GM21526 (cell line): Measurements from ENCODE around the gene PRKACA.

ENCODE experiments used
- ATAC-seq: cut with Tn5 transposase; IDR thresholded peaks from one replicate; pipeline ENCODE4 v1.9.1; 2021; ENCODE audit warnings: moderate library complexity; ENCODE audit not compliant: unreplicated experiment, low FRiP score

The PRKACA gene

DNA sequence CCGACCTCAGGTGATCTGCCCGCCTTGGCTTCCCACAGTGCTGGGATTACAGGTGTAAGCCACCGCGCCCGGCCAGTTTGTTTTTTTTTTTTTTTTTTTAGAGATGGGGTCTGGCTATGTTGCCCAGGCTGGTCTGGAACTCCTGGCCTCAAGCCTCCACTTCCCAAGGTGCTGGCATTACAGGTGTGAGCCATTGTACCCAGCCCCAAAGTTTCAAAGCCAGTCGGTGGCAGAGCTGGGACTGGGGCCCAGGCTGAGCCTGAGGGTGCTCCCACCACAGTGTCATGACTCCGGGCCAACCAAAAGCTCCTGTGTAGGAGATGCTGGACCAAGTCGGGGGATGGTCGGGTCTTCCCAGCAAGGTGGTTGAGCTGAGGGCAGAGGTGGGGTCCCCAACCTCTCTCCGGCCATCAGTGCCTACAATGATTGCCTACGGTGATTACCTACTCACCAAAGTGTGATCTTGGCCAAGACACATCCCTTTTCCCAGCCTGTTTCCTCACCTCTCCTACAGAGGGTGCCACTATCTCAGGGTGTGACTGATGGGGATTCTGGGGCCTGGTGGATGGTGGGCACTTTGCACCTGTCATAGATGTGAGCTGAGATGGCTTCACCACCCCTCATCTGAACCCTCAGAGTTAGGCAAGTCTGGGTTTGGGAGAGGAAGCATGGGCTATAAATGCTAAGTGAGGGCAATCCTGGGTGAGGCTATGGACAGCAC, 21.1 kb downstream of the PRKACA start:
- ATAC-seq = no peak

DNA sequence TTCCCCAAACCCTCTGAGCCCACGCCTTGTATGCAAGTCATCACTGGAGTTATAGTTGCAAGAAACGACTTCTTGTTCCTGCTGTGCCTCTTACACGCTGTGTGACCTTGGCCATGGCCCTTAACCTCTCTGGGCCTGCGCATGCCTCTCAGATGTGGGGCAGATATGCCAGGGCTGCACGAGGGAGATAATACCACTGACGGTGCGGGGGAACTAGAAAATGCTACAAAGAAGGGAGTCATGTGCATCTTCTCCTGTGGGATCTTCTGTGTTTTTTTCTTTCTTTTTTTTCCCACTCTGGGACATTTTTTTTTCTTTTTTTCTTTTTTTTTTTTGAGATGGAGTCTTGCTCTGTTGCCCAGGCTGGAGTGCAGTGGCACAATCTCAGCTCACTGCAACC, 22.7 kb downstream of the PRKACA start:
- no peak for ATAC-seq

DNA sequence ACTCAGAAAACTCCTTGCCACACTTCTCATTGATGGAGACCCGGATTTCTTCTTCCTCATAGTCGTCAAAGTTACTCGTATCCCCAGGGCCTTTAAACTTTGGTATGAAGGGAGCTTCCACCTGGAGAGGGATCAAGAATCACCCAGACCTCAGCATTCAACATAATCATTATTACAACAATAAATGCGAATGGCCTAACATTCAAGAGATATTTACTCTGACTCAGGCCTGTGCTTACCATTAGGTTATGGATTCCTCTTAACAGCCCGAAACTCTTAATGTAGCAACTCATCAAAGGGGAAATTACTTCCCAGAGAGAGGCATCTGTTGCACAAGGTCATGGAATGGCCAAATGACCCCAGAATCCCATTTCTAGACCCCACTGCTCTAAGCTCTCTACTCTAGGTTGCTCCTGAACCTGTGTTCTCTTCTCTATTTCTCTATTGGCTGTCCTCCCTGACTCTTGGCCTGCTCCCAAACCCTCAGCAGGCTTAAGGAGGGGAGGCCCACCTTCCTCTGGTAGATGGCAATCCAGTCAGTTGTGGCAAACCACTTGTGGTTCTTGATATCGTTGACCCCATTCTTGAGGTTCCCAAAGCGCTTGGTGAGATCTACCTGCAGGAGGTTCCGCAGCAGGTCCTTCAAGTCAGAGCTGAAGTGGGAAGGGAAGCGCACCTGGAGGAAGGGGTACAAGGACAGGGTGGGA, 24.3 kb downstream of the PRKACA start:
- no peak for ATAC-seq

DNA sequence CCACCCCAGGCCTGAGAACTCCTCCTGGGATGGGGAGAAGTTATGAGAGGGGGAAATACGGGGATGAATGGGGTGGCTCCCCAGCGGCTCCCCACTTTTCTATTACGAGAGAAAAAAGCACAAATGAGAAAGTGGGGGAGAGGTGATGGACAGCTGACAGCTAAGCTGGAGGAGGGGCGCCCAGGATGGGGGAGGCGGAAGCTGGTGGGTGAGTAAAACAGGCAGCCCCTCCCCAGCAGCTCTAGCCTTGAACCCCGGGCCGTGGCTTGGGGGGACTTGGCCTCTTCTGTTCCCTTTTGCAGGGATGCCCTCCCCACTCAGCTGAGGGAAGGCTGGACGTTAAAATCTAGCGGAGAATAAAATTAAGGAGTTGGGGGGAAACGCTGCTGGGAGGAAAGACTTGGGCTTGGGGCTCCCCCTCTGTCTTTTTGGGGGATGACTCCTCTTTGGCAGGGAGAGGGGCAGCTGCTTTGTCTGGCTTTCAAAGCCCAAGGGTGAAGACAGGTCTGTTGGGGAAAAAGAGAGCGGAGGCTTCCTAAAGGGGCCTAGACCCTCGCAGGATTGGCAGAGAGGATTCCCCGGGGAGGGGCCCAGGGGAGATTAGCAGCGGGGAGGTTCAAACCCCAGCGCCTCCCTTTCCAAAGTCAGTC, 25.6 kb downstream of the PRKACA start:
- ATAC-seq = peak; percentile 9

DNA sequence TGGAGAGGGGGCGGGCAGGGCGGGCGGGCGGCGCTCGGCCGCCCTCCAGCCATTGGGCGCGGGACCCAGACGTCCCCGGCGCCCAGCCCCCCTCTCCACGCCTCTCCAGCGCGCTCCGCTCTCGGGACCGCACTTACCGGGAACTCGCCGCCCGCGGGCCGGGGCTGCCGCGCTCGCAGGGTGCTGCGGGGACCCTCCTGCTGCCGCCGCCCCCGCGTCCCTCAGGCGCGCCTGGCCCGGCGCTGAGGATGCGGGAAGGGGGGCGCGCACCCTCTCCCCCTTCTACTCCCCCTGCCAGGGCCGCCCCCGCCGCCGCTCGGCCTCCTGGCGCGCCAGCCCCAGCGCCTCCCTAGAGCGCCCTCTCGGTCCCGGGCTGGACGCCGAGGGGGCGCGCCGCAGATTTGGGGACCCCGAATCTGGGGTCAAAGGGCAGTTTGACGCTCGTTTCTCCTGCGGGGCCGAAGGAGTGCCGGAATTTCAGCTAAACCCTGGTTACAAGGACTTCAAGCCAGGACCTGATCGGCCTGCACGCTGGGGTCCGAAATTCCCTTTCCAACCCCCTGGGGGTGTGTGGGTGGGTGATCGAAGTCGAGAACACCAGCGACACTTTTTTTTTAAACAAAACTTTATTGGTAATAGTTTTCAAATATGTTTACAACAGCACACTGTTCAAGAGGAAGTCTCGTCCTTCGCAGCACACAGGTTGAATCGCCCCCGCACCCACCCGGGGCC, 26.3 kb downstream of the PRKACA start:
- ATAC-seq = peak; percentile 37

DNA sequence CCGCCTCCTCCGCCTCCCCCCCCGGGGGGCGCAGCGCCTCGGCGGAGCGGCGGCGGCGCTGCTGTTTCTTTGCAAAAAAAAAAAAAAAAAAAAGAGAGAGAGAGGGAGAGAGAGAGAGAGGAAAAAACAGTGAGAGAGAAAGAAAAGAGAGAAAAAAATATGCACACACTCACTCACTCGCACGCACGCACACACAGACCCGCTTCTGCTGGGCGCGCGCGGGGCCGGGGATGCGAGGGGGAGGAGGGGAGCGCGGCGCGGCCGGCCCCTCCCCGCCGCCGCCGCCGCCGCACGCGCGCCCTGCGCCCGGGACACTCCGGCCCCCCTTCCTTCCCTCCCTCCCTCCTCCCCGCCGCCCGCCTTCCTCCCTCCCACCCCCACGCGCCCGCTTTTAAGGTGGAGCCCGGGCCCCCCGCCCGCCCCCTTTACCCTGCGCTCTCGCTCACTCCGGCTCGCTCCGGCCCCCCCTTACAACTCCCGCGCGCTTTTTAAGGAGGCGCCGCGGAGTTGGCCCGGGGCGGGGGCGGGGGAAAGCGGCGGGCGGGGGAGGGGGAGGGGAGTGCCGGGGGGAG, 27.0 kb downstream of the PRKACA start, which contains the start of gene SAMD1:
Gene SAMD1 (minus strand): TSS at position 243 of the 572 bp plus-strand sequence.
- peak; percentile 20 for ATAC-seq

DNA sequence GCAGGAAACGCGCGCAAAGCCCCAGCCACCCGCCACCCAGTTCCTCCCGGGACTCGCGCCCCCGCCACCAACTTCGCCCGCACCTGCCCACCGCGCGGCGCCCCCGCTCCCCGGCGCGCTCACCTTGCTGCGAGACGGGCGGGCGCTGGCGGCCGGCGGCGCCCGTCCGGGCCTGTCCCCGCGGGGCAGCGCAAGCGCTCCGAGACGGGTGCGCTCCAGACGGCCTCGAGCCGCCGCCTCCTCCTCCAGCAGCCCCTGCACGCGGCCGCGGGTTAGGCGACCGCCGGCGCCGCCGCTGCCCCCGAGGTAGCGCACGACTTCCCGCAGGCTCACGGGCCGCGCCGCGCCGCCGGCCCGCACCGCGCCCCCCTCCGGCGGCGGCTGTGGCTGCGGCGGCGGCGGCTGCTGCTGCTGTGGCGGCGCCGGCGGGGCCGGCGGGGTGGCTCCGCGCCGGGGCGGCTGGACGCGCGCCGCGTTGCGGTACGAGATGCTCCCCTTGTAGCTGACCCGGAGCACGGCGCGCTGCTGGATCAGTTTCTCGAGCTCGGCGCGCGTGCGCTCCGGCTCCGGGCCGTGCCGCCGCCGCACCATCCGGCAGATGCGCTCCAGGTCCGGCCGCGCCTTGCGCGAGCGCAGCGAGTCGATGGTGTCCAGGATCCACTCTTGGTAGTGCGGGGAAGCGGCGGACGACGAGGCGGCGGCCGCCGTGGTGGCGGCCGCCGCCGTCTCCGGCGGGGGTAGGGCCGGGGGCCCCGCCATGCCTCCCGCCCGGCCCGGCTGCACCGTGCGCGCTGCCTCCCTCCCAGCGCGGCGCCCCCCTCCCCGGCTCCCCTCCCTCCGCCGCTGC, 27.7 kb downstream of the PRKACA start:
- ATAC-seq = no peak

DNA sequence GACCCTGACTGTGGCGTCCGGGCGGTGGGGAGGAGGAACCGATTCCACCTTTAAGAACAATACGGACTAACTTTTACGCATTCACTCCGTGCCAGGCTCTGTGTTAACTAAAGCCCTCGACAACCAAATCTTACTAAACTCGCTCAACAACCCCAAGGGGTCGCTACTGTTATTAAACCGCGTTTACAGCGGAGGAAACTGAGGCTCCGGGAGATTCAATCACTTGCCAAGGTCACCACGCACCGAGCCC, 28.2 kb downstream of the PRKACA start:
- ATAC-seq = no peak

DNA sequence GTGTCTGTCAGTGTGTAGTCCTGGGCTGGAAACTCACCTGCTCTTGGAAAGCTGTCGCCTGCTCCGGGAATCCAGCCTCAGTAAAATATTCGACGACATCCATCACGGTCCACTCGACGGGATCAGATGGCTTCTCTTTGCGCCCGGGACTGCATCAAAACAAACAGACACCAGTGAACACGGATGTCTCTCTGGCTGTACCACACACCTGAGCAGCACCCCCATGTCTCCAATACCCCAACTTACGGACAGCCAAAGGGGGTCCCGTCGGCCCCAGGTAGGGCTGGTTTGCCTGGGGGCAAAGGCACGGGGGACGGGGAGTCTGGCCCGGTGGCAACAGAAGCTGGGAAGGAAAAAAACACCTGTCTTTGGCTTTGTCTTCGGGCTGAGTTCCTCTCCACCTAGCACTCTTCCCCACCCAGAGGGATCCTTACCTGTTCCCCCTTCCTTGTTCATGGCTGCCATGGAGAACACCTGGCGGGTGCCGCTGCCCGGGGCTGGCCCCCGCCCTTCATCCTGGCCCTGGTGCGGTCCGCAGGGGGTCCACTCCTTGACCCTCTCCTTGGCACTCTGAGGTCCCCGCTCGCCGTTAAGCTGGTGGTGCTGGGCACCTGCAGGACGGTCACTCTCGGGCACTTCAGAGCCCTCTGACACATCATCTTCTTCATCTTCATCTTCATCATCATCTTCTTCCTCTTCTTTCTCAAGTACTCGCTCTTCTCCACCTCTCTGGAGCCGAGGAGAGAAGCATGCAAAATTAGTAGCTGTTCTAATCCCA, 28.7 kb downstream of the PRKACA start:
- ATAC-seq = no peak

DNA sequence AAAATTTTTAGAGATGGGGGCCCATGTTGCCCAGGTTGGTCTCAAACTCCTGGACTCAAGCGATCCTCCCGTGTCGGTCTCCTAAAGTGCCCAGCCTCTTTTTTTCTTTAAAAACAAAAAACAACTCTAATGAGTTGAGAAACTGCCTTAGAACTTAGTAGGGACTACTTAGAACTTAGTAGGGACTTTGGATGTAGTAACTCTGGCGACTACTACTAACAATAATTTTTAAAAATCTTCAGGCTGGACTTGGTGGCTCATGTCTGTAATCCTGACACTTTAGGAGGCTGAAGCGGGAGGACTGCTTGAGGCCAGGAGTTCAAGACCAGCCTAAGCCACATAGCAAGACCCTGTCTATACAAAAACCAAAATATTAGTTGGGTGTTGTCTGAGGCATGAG, 31.5 kb downstream of the PRKACA start:
- no peak for ATAC-seq

DNA sequence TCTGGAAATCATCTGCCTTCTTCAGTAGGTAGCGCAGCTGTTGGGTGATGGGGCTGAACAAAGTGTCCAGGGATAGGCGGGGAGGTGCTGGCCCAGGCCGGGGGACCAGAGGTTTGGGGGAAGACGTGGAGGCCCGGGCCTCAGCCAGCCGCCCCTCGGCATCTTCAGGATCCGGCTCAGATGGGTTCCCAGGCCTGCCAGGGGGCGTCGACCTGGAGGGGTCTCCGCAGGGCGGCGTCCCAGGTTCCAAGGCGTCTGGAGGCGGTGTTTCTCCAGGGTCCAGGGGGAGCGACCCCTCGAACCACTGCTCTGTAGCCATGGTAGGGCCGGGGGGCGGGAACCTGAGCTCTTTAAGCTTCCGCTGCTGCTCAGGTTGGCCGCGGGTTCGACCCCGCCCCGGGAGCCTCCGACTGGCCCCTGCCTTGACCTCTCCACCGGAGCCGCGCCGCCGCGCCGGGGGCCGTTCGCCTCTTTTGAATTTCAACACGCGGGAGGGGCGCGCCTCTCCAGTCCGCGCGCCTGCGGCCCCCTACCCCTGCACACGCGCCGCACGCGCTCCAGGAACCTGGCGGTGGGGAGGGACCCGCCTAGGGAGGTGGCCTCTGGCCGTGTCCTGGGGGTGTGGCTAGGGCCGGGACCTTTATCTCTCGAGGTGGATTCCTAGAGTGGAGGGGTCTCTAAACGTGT, 32.1 kb downstream of the PRKACA start, which contains the start of gene C19orf67:
Gene C19orf67 (minus strand): TSS at position 475 of the 687 bp plus-strand sequence. CDS start 156 bp downstream, at position 319.
- no peak for ATAC-seq

DNA sequence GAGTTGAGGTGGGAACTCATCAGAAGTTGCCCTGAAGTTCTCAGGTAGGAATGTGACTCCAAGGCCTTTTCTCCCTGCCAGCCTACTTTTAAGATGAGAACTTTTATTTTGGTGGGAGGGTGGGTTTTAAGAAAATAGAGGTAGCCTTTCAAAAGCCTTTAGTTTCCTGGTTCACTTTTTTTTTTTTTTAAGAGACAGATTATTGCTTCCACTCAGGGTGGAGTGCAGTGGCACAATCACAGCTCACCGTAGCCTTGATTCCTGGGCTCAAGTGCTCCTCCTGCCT, 34.9 kb downstream of the PRKACA start:
- no peak for ATAC-seq

DNA sequence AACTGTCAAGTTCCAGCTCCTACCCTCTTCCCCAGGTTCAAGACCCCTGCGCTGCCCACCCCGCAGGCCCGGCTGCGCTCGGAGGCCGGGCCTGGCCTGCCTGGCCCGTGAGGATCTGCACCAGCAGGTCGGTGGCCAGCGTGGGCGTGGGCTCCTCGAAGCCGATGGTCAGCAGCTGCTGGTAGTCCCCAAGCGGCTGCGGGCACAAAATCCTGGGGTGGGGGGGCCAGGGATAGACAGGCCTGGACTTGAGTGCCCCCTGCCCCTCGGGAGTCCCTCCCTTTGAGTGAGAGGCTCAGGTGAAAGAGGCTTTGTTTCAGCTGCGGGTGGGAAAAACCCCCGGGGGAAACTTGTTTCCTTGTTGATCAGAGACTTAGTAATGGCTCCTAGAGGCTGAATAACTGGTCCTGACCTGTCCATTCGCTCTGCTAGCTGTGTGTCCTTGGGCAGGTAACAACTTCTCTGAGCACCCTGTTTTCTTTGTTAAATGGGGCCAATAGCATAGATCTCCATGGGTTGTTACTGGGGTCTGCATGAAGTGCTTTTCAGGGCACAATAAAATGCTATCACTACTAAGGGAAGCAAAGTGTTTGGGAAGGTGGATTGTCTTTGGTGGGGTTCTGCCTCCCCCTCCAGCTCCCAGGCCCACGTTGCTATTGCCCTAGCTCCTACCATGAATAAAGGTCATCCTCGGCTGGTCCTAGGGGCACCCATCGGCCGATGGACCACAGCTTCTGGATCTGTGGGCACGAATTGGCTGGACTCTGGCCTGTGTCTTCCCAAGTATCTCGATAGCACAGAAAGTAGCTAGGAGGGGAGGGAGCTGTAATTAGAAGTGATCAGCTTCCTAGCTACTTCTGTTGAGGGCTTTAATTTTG, 35.5 kb downstream of the PRKACA start:
- no peak for ATAC-seq

DNA sequence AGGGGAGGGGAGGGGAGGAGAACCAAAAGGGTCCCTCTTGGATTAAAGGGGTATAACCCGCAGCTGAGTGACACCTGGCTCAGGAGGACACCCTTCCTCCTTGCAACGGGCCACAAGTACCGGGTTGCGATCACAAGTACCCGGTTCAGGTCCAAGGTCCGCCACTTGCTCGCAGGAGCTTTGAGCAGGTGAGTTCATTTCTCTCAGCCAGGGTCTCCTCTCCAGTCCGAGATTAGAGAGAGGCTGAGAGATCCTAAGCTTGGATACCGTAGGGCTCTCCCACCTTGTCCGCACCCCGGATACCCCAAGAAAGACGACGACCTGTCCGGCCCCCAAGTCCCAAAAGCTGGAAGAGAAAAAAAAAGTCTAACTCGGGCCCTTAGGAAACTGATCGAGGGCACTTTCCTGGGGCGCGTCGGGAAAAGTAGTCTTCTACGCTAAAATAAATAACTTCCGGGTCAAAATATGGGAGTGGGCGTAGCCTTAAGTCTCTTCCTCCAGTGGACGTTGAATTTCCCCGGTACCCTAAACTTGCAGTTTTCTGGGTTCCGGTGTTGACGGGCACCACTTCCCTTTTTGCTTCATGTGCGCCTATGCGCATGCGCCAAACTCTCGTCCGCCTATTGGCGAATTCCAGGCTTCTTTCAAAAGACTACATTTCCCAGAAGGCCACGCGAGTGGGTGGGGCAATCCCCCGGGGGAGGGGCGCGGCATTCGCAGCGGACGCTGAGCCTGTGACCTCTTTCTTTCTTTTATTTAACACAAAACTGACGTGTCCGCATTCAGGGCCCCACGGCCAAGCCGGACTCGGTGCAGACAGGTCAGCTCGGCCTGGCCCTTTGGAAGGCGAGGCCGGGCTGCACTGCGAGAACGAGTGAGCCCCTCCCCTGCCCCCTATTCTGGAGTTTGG, 36.4 kb downstream of the PRKACA start:
- ATAC-seq = peak; percentile 59

DNA sequence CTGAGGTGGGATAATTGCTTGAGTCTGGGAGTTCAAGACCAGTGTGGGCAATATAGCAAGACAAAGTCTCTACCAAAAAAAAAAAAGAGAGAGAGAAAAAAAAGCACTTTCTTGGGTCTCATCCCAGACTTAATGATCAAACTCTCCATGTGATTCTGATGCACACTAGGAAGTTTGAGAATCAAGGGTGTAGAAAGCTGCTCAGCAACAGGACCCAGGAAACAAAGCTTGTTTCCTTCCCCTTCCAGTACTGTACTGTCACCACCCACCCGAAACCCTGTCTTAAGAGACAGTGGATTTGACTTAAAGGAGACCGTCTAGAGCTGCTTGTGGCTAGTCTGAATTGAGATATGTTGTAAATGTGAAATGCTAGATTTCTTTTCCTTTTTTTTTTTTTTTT, 39.2 kb downstream of the PRKACA start:
- ATAC-seq = no peak

DNA sequence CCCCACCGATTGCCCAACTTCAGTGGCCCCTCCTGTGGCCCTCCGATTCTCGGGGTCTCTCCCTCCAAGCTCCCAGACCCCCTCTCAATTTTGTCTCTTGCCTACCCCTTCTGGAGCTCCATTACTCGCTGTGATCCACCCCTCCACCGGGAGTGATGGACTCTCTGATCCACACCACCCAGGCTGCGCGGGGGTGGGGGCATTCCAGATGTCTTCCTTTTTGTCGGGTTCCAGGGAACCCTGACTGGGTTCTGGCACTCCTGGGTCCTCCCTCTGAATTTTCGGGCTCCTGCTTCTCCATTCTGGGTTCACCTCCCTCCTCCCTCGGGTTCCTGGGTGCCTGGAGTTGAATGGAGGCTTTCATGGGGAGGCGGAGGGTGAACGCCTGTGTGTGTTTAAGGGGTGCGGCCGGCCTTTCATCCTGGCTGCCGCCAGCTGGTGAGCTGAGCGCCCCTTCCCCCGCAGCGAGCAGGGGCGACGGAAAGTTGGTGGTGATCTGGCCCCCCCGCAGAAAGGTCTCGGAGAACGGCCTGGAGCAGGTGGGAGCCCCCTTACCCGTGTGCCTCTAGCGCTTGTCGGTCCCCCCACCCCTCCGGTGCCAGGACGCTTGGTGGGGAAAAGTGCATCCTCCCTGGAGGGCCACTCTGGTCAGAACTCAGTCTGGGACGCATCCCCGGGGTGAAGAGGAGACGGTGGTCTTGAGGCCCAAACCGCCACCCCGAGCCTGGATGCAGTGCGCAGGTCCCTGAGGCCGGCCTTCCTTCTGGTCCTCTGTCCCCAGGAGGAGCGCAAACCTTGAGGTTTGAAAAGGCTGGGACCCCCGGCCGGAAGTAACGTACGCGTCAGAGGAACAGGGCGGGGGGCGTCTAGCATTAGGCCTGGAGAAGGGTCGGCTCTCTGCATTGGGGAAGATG, 43.4 kb downstream of the PRKACA start:
- ATAC-seq = no peak
